GM12878 (cell line): Measurements from ENCODE around the gene SV2B. TPM values are rescaled to one million over a fixed set of nuclear protein-coding genes. Genes with fewer than 3 reads are reported as not detected.

Source experiments
- BHLHE40 ChIP-seq, 2 experiments: fragments of 450-650 bp in 1 of 2; IDR thresholded peaks; 2 replicates each; pipeline ENCODE4 v1.6.1; 2011 to 2017; ENCODE audit warnings: low read depth in 2 of 2, borderline replicate concordance in 1 of 2, improper control_type of control experiment in 1 of 2, low read length in 1 of 2, mild to moderate bottlenecking in 1 of 2
- CBFB ChIP-seq: IDR thresholded peaks from 2 replicates; pipeline ENCODE4 v1.6.1; 2016; ENCODE audit warnings: antibody characterized with exemption, low read depth
- CBX5 ChIP-seq: sonication (generic); IDR thresholded peaks from 2 replicates; pipeline ENCODE4 v1.6.1; 2016; ENCODE audit warnings: low read depth, moderate library complexity, mild to moderate bottlenecking, inconsistent platforms
- CHD1 ChIP-seq: IDR thresholded peaks from 2 replicates; pipeline ENCODE4 v1.6.1; 2012; ENCODE audit warnings: low read depth, low read length, improper control_type of control experiment
- GABPA ChIP-seq: IDR thresholded peaks from 2 replicates; pipeline ENCODE4 v1.6.1; 2014; ENCODE audit warnings: antibody characterized with exemption, low read depth, mild to moderate bottlenecking, inconsistent platforms
- KAT2A ChIP-seq: conservative IDR thresholded peaks from 2 replicates; pipeline ENCODE4 v1.6.1; 2011; ENCODE audit warnings: low read depth, low read length; ENCODE audit not compliant: control insufficient read depth
- MEF2A ChIP-seq: IDR thresholded peaks from 2 replicates; pipeline ENCODE4 v1.6.1; 2011; ENCODE audit warnings: low read depth, mild to moderate bottlenecking, low read length, moderate library complexity; ENCODE audit not compliant: insufficient read depth
- NR2C2 ChIP-seq: IDR thresholded peaks from 2 replicates; pipeline ENCODE4 v1.6.1; 2011; ENCODE audit warnings: borderline replicate concordance, low read depth; ENCODE audit not compliant: control insufficient read depth, insufficient read length
- RAD21 ChIP-seq: IDR thresholded peaks from 2 replicates; pipeline ENCODE4 v1.6.1; 2011; ENCODE audit warnings: mild to moderate bottlenecking, low read depth, low read length, moderate library complexity; ENCODE audit not compliant: insufficient read depth
- RUNX3 ChIP-seq: IDR thresholded peaks from 2 replicates; pipeline ENCODE4 v1.6.1; 2012; ENCODE audit warnings: low read length, inconsistent platforms
- SKIL ChIP-seq: fragments of 450-650 bp; IDR thresholded peaks from 2 replicates; pipeline ENCODE4 v1.6.1; 2017; ENCODE audit warnings: mild to moderate bottlenecking, low read depth, inconsistent platforms; ENCODE audit not compliant: poor library complexity, severe bottlenecking
- SMAD1 ChIP-seq: fragments of 450-650 bp; IDR thresholded peaks from 2 replicates; pipeline ENCODE4 v1.6.1; 2018; ENCODE audit warnings: mild to moderate bottlenecking, low read depth; ENCODE audit not compliant: partially characterized antibody
- SMARCA5 ChIP-seq: fragments of 450-650 bp; IDR thresholded peaks from 2 replicates; pipeline ENCODE4 v1.6.1; 2017; ENCODE audit warnings: mild to moderate bottlenecking
- SREBF2 ChIP-seq: IDR thresholded peaks from 2 replicates; pipeline ENCODE4 v1.6.1; 2012; ENCODE audit warnings: mild to moderate bottlenecking, low read length
- SRF ChIP-seq, 2 experiments: IDR thresholded peaks; 2 replicates each; pipeline ENCODE4 v1.6.1; 2011; ENCODE audit warnings: low read depth in 2 of 2, low read length in 2 of 2, mild to moderate bottlenecking in 1 of 2, moderate library complexity in 1 of 2
- TCF7 ChIP-seq: IDR thresholded peaks from 2 replicates; pipeline ENCODE4 v1.6.1; 2014; ENCODE audit warnings: antibody characterized with exemption, borderline replicate concordance
- YY1 ChIP-seq: IDR thresholded peaks from 2 replicates; pipeline ENCODE4 v1.6.1; 2011; ENCODE audit warnings: low read depth, mild to moderate bottlenecking, low read length
- ZNF24 ChIP-seq: fragments of 450-650 bp; IDR thresholded peaks from 2 replicates; pipeline ENCODE4 v1.6.1; 2017; ENCODE audit warnings: antibody characterized with exemption, mild to moderate bottlenecking
- ZNF384 ChIP-seq: IDR thresholded peaks from 2 replicates; pipeline ENCODE4 v1.6.1; 2012; ENCODE audit warnings: low read depth, mild to moderate bottlenecking, low read length, improper control_type of control experiment, borderline replicate concordance
- ZNF622 ChIP-seq: fragments of 450-650 bp; IDR thresholded peaks from 2 replicates; pipeline ENCODE4 v1.6.1; 2017; ENCODE audit warnings: mild to moderate bottlenecking, inconsistent platforms
- ZZZ3 ChIP-seq: IDR thresholded peaks from 2 replicates; pipeline ENCODE4 v1.6.1; 2011; ENCODE audit warnings: low read depth; ENCODE audit not compliant: control insufficient read depth, insufficient read length
- polyA plus RNA-seq, 11 experiments: library from polyadenylated mRNA; depleted of rRNA in 4 of 11; unstranded in 6 of 11; stranded (reverse) in 5 of 11; fragments of >200 nt; fragmentation: Nextera tagmentation in 4 of 11; fragmentation: Illumina TruSeq in 1 of 11; extraction: Ambion mirVana in 4 of 11; extraction: Trizol in 1 of 11; gene quantifications; 1 replicate in 1 of 11; 2 replicates in 10 of 11; pipeline versions ENCODE4 v1.2.1 to v1.2.3, GENCODE V29; 2011 to 2016; ENCODE audit warnings: inconsistent platforms in 2 of 11, missing spikeins in 2 of 11, low read depth in 1 of 11
- total RNA-seq, 4 experiments: library from RNA; depleted of rRNA in 3 of 4; stranded (reverse); fragments of >200 nt in 3 of 4; fragmentation: Illumina TruSeq in 1 of 4; extraction: Trizol in 1 of 4; gene quantifications; 2 replicates each; pipeline versions ENCODE4 v1.2.1 to v1.2.3, GENCODE V29; 2013 to 2021
- TF ChIP-seq, protein P1 (sequence below), 3 experiments: IDR thresholded peaks in 2 of 3; conservative IDR thresholded peaks in 1 of 3; 2 replicates each; pipeline ENCODE4 v1.5.1; 2011; ENCODE audit warnings: low read depth in 3 of 3, low read length in 3 of 3, mild to moderate bottlenecking in 3 of 3, control low read depth in 2 of 3, moderate library complexity in 2 of 3, inconsistent platforms in 1 of 3, mixed read lengths in 1 of 3; ENCODE audit not compliant: control insufficient read depth in 2 of 3, insufficient read depth in 1 of 3; ENCODE audit errors: extremely low read depth in 1 of 3

Gene SV2B
- total and polyA plus RNA-seq, 10 of the 15 experiments (the other 5 are each of a cell fraction or from before 2014, with no cell fraction given), result 0.03 to 1.7 (median 1.3) TPM

DNA sequence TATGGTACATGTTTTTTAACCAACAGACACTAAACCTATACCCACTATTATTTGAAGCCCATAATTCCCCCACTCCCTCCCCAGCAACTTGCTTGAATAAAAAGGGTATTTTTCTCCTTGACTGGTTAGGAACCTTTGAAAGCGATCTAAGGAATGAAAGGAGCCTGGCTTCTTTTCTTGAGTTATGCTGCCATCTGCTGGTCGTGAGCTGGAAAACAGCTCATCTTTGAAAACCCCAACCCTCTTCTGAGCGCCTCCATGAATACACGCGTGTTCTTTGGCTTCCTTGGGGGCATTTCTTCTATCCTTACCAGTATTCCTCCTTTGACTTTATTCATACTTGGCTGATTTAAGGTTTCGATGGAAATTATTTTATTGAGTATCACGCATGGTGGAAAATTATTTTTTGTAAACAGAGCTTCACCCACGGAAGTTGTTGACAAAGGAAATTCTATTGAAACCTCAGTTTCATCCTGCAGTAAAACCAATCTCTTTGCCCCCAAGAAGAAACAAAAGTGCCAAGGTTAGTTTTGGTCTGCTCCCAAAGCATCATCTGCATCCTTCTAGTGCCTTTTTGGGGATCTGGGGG lies 171.6 kb downstream of the SV2B start (continued):
- TF ChIP-seq SKIL (peak; percentile 61), SMARCA5 (0 out of 2 replicates have a peak, but pooled peaks have one; percentile 22), ZNF622 (no peak), ZNF24 (no peak), ZNF384 (no peak), BHLHE40 (IDR thresholded peaks at IDR 0.05; ENCODE audit: borderline replicate concordance in 1 of 2, low read depth in 2 of 2, low read length in 1 of 2) (no peak), RUNX3 (no peak), TCF7 (no peak), CBX5 (no peak), GABPA (no peak), CBFB (no peak), RAD21 (peak; percentile 94), KAT2A (no peak), SRF (IDR thresholded peaks at IDR 0.05; ENCODE audit: low read depth in 2 of 2, low read length in 2 of 2) (no peak), SREBF2 (no peak), YY1 (peak; percentile 44; the same call in 1 of the 2 replicates), ZZZ3 (no peak), MEF2A (no peak), SMAD1 (no peak), CHD1 (no peak), NR2C2 (no peak)
- TF ChIP-seq, protein P1, sequence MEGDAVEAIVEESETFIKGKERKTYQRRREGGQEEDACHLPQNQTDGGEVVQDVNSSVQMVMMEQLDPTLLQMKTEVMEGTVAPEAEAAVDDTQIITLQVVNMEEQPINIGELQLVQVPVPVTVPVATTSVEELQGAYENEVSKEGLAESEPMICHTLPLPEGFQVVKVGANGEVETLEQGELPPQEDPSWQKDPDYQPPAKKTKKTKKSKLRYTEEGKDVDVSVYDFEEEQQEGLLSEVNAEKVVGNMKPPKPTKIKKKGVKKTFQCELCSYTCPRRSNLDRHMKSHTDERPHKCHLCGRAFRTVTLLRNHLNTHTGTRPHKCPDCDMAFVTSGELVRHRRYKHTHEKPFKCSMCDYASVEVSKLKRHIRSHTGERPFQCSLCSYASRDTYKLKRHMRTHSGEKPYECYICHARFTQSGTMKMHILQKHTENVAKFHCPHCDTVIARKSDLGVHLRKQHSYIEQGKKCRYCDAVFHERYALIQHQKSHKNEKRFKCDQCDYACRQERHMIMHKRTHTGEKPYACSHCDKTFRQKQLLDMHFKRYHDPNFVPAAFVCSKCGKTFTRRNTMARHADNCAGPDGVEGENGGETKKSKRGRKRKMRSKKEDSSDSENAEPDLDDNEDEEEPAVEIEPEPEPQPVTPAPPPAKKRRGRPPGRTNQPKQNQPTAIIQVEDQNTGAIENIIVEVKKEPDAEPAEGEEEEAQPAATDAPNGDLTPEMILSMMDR (IDR thresholded peaks at IDR 0.05 in 2 of 3, conservative IDR thresholded peaks at IDR 0.05 in 1 of 3; ENCODE audit: control insufficient read depth in 2 of 3, extremely low read depth in 1 of 3, insufficient read depth in 1 of 3, low read depth in 3 of 3, low read length in 3 of 3), result peak; percentile 70 to 86 (median 72)
